MM.1S (cell line): ENCODE results near the gene ANKRD65.

ENCODE experiments used
- DNase-seq: peaks from one replicate; pipeline ENCODE4 v3.0.0-alpha.2; 2015
- H2AFZ ChIP-seq: fragments of 300-600 bp; sonication (generic); 2 replicates; pipeline ENCODE4 v1.6.0; 2016; ENCODE audit warnings: antibody characterized with exemption, low read length
- H3F3A ChIP-seq: fragments of 300-600 bp; sonication (generic); 2 replicates; pipeline ENCODE4 v1.6.1; 2016; ENCODE audit warnings: mild to moderate bottlenecking, antibody characterized with exemption, low read length, moderate library complexity, mixed read lengths; ENCODE audit not compliant: insufficient read depth
- H3K27ac ChIP-seq: fragments of 300-600 bp; sonication (generic); 2 replicates; pipeline ENCODE4 v1.5.1; 2016; ENCODE audit warnings: mild to moderate bottlenecking, low read length
- H3K27me3 ChIP-seq: fragments of 300-600 bp; sonication (generic); replicated peaks from 2 replicates; pipeline ENCODE4 v1.6.0; 2016; ENCODE audit warnings: low read length; ENCODE audit not compliant: insufficient read depth
- H3K36me3 ChIP-seq: fragments of 300-600 bp; sonication (generic); replicated peaks from 2 replicates; pipeline ENCODE4 v1.6.1; 2016; ENCODE audit warnings: mild to moderate bottlenecking, low read length, mixed read lengths; ENCODE audit not compliant: insufficient read depth
- H3K4me1 ChIP-seq: fragments of 300-600 bp; sonication (generic); 2 replicates; pipeline ENCODE4 v1.6.1; 2016; ENCODE audit warnings: low read length, mixed read lengths
- H3K4me2 ChIP-seq: fragments of 300-600 bp; sonication (generic); 2 replicates; pipeline ENCODE4 v1.6.0; 2016; ENCODE audit warnings: low read depth, low read length
- H3K4me3 ChIP-seq: fragments of 300-600 bp; sonication (generic); 2 replicates; pipeline ENCODE4 v1.5.1; 2016; ENCODE audit warnings: low read length, mixed read lengths
- H3K79me2 ChIP-seq: fragments of 300-600 bp; sonication (generic); 2 replicates; pipeline ENCODE4 v1.6.1; 2016; ENCODE audit warnings: mixed run types, low read length, mixed read lengths
- H3K9ac ChIP-seq: fragments of 300-600 bp; sonication (generic); 2 replicates; pipeline ENCODE4 v1.6.1; 2016; ENCODE audit warnings: low read length, mixed read lengths
- H3K9me2 ChIP-seq: fragments of 300-600 bp; sonication (generic); replicated peaks from 2 replicates; pipeline ENCODE4 v1.6.1; 2016; ENCODE audit warnings: mild to moderate bottlenecking, low read length, mixed read lengths; ENCODE audit not compliant: insufficient read depth
- H3K9me3 ChIP-seq: fragments of 300-600 bp; sonication (generic); replicated peaks from 2 replicates; pipeline ENCODE4 v1.6.1; 2016; ENCODE audit warnings: mild to moderate bottlenecking, low read length, mixed read lengths; ENCODE audit not compliant: insufficient read depth
- H4K20me1 ChIP-seq: fragments of 300-600 bp; sonication (generic); 2 replicates; pipeline ENCODE4 v1.6.1; 2016; ENCODE audit warnings: mild to moderate bottlenecking, low read length, moderate library complexity, mixed read lengths; ENCODE audit not compliant: insufficient read depth
- CTCF ChIP-seq: fragments of 300-600 bp; sonication (generic); IDR thresholded peaks from 2 replicates; pipeline ENCODE4 v1.5.1; 2016; ENCODE audit warnings: antibody characterized with exemption, low read length, mixed read lengths
- EZH2 ChIP-seq: fragments of 300-600 bp; sonication (generic); optimal IDR thresholded peaks from 2 replicates; pipeline ENCODE3; 2017; ENCODE audit warnings: low read depth, mild to moderate bottlenecking, antibody characterized with exemption, low read length, mixed read lengths
- EZH2phosphoT487 ChIP-seq: fragments of 300-600 bp; sonication (generic); IDR thresholded peaks from 2 replicates; pipeline ENCODE4 v1.6.1; 2018; ENCODE audit warnings: antibody characterized with exemption, low read length

The ANKRD65 gene

GRCh38 chr1:1424707-1425106 is 3.6 kb upstream of the ANKRD65 start:
- DNase-seq, result no peak
- Histone ChIP-seq H3K4me2 (no peak overlapping the region), H3K27ac (no peak overlapping the region), H2AFZ (no peak overlapping the region), H3K4me3 (no peak overlapping the region), H3K27me3 (peaks cover 38% of the 10 kb centered on the region), H3K79me2 (no peaks in the 10 kb centered on the region), H3K4me1 (no peaks in the 10 kb centered on the region), H3K9ac (no peak overlapping the region), H3K9me3 (no peaks in the 10 kb centered on the region), H4K20me1 (no peaks in the 10 kb centered on the region), H3K36me3 (no peaks in the 10 kb centered on the region), H3K9me2 (no peaks in the 10 kb centered on the region), H3F3A (no peaks in the 10 kb centered on the region)
- TF ChIP-seq EZH2phosphoT487 (no peak), EZH2 (no peak), CTCF (no peak)

GRCh38 chr1:1423245-1423597 is 2.1 kb upstream of the ANKRD65 start:
- Histone ChIP-seq H2AFZ (no peak overlapping the region), H3K9ac (no peak overlapping the region), H3K4me1 (0 out of 2 replicates have a peak, but pooled peaks cover 2% of the 10 kb centered on the region), H3K27ac (no peak overlapping the region), H3K4me2 (no peak overlapping the region), H3K36me3 (no peaks in the 10 kb centered on the region), H3K9me3 (no peaks in the 10 kb centered on the region), H3K79me2 (no peaks in the 10 kb centered on the region), H3K9me2 (no peaks in the 10 kb centered on the region), H3K4me3 (no peak overlapping the region), H3F3A (no peaks in the 10 kb centered on the region), H3K27me3 (peaks cover 24% of the 10 kb centered on the region), H4K20me1 (no peaks in the 10 kb centered on the region)
- no peak for DNase-seq
- TF ChIP-seq CTCF (no peak), EZH2 (no peak)

- H3K4me2 ChIP-seq, result no peak overlapping the region
- H3F3A ChIP-seq, result no peaks in the 10 kb centered on the region
- H3K27me3 ChIP-seq, result peaks cover 22% of the 10 kb centered on the region
- H4K20me1 ChIP-seq, result no peaks in the 10 kb centered on the region
- H3K9me2 ChIP-seq, result no peaks in the 10 kb centered on the region
- H2AFZ ChIP-seq, result no peak overlapping the region
- TF ChIP-seq EZH2 (no peak), EZH2phosphoT487 (no peak), CTCF (no peak)
- H3K27ac ChIP-seq, result no peak overlapping the region
- H3K4me1 ChIP-seq, result peaks cover 7% of the 10 kb centered on the region
- H3K79me2 ChIP-seq, result no peaks in the 10 kb centered on the region
- H3K9me3 ChIP-seq, result no peaks in the 10 kb centered on the region
- no peak overlapping the region for H3K4me3 ChIP-seq
- H3K9ac ChIP-seq, result no peak overlapping the region
- DNase-seq, result no peak
- no peaks in the 10 kb centered on the region for H3K36me3 ChIP-seq
These were observed 1.6 kb upstream of the ANKRD65 start for GRCh38 chr1:1422465-1423244.
